SK-N-SH (cell line): ENCODE measurements around the gene EFCAB8.

Experiments used
- CHD2 ChIP-seq: fragments of 150-350 bp; IDR thresholded peaks from 2 replicates; pipeline ENCODE4 v1.6.1; 2018; ENCODE audit warnings: low read length; ENCODE audit not compliant: partially characterized antibody
- CTCF ChIP-seq: fragments of 200-600 bp; sonication (generic); IDR thresholded peaks from 2 replicates; pipeline ENCODE4 v1.6.1; 2017; ENCODE audit warnings: antibody characterized with exemption, mild to moderate bottlenecking, moderate library complexity
- ELF1 ChIP-seq: IDR thresholded peaks from 2 replicates; pipeline ENCODE4 v1.4.0; 2012
- FOXJ3 ChIP-seq: sonication (generic); formaldehyde crosslinking; IDR thresholded peaks from 2 replicates; pipeline ENCODE4 v1.5.1; 2020; ENCODE audit warnings: mild to moderate bottlenecking, missing genetic modification reagents
- FOXM1 ChIP-seq: IDR thresholded peaks from 2 replicates; pipeline ENCODE4 v1.4.0; 2012; ENCODE audit warnings: low read depth, mild to moderate bottlenecking
- GATA2 ChIP-seq: sonication (generic); formaldehyde crosslinking; IDR thresholded peaks from 2 replicates; pipeline ENCODE4 v1.5.0; 2020; ENCODE audit warnings: mild to moderate bottlenecking, missing genetic modification reagents
- JUND ChIP-seq: IDR thresholded peaks from 2 replicates; pipeline ENCODE4 v1.4.0; 2012
- MAX ChIP-seq: IDR thresholded peaks from 2 replicates; pipeline ENCODE4 v1.4.0; 2012; ENCODE audit warnings: low read depth
- NRF1 ChIP-seq: IDR thresholded peaks from 2 replicates; pipeline ENCODE4 v1.6.1; 2012; ENCODE audit warnings: low read depth, mild to moderate bottlenecking, low read length
- POLR2AphosphoS5 ChIP-seq: IDR thresholded peaks from 2 replicates; pipeline ENCODE4 v1.6.1; 2012; ENCODE audit warnings: low read depth, low read length
- RAD21 ChIP-seq: IDR thresholded peaks from 2 replicates; pipeline ENCODE4 v1.6.1; 2012; ENCODE audit warnings: mild to moderate bottlenecking, low read length
- TAF1 ChIP-seq: IDR thresholded peaks from 2 replicates; pipeline ENCODE4 v1.6.1; 2012; ENCODE audit warnings: low read depth, mild to moderate bottlenecking, low read length, moderate library complexity, borderline replicate concordance
- TCF12 ChIP-seq: IDR thresholded peaks from 2 replicates; pipeline ENCODE4 v1.4.0; 2012
- USF1 ChIP-seq: IDR thresholded peaks from 2 replicates; pipeline ENCODE4 v1.4.0; 2012; ENCODE audit warnings: low read depth, borderline replicate concordance

- no peak for TF ChIP-seq CTCF
- TF ChIP-seq ELF1: no peak
- no peak for TF ChIP-seq JUND
- no peak for TF ChIP-seq USF1
- TF ChIP-seq TAF1: no peak
- TF ChIP-seq GATA2 (CRISPR knock-in tag): no peak
- TF ChIP-seq CHD2: no peak
- no peak for TF ChIP-seq MAX
- no peak for TF ChIP-seq POLR2AphosphoS5
- TF ChIP-seq TCF12: no peak
- TF ChIP-seq RAD21: no peak
- no peak for TF ChIP-seq FOXM1
- TF ChIP-seq NRF1: no peak
- TF ChIP-seq FOXJ3: no peak
Measured at GRCh38 chr20:32930701-32931100, 72.0 kb downstream of the EFCAB8 start.
